Stomach (tissue), 9 donors: ENCODE measurements around the gene NRIP2. TPM values are rescaled to one million over a fixed set of nuclear protein-coding genes. Genes with fewer than 3 reads are reported as not detected.

Experiments used
- DNase-seq, 2 donors: peaks; one replicate each; pipeline versions ENCODE4 v3.0.0 to v3.0.0-alpha.2; 2013 to 2019
- H3K27ac ChIP-seq, 5 donors: fragments of 200-600 bp in 4 of 5; sonication (generic) in 4 of 5; one replicate each; pipeline ENCODE4 v1.5.1; 2013 to 2019; ENCODE audit warnings: mild to moderate bottlenecking in 1 of 5, moderate library complexity in 1 of 5
- H3K27me3 ChIP-seq, 3 donors: fragments of 200-600 bp; sonication (generic); one replicate each; pipeline ENCODE4 v1.5.1; 2017 to 2019; ENCODE audit warnings: mixed run types in 1 of 3
- H3K36me3 ChIP-seq, 4 donors: fragments of 200-600 bp; sonication (generic); 1 replicate in 3 of 4; 2 replicates in 1 of 4; pipeline ENCODE4 v1.5.1; 2016 to 2019
- H3K4me1 ChIP-seq, 4 donors: fragments of 200-600 bp; sonication (generic); one replicate each; pipeline ENCODE4 v1.5.1; 2016 to 2019
- H3K4me3 ChIP-seq, 4 donors: fragments of 200-600 bp; sonication (generic) in 3 of 4; one replicate each; pipeline ENCODE4 v1.5.1; 2016 to 2019; ENCODE audit warnings: mild to moderate bottlenecking in 1 of 4
- H3K9me3 ChIP-seq, 4 donors: fragments of 200-600 bp; sonication (generic); one replicate each; pipeline ENCODE4 v1.5.1; 2016 to 2019
- EP300 ChIP-seq: sonication (generic); formaldehyde crosslinking; IDR thresholded peaks from one replicate; pipeline ENCODE4 v1.6.1; 2017; ENCODE audit warnings: antibody characterized with exemption
- POLR2A ChIP-seq, 4 donors: fragments of 450-650 bp; IDR thresholded peaks; one replicate each; pipeline ENCODE4 v1.6.1; 2016; ENCODE audit warnings: antibody characterized with exemption in 4 of 4, control low read depth in 2 of 4, mild to moderate bottlenecking in 1 of 4, moderate library complexity in 1 of 4
- POLR2AphosphoS5 ChIP-seq, 3 donors: sonication (generic); formaldehyde crosslinking; IDR thresholded peaks; one replicate each; pipeline ENCODE4 v1.6.1; 2016; ENCODE audit warnings: antibody characterized with exemption in 3 of 3
- WGBS, 5 donors: extraction: QIAGEN DNeasy Blood & Tissue Kit in 3 of 5; methylation state at CpG; one replicate each; pipeline versions ENCODE4 v1.1.5 to v1.1.7; 2013 to 2018; 5-methylcytosine and 5-hydroxymethylcytosine counted together
- intact Hi-C: fragments of 100-400 bp; cut with DNase I; formaldehyde crosslinking; loops from one replicate; pipeline ENCODE4 v1.15.1; 2023; ENCODE audit warnings: low total_unique reads
- polyA plus RNA-seq, 3 donors: library from polyadenylated mRNA; stranded (reverse); fragments of 200-250 nt; gene quantifications; one replicate each; pipeline ENCODE4 v1.2.3, GENCODE V29; 2013
- total RNA-seq, 5 donors: library from RNA; depleted of rRNA; stranded (reverse); fragments of >200 nt; gene quantifications; one replicate each; pipeline versions ENCODE4 v1.1.0 to v1.2.3, GENCODE V29; 2014 to 2016
- TF ChIP-seq, protein P1 (sequence below), 7 experiments: fragments of 450-650 bp in 4 of 7; fragments of 200-600 bp in 3 of 7; sonication (generic) in 3 of 7; IDR thresholded peaks; one replicate each; pipeline ENCODE4 v1.5.1; 2016 to 2019; ENCODE audit warnings: antibody characterized with exemption in 7 of 7, control low read depth in 2 of 7, mild to moderate bottlenecking in 1 of 7
- donor health status: healthy with polysubstance abuse.
- donor health status: Bipolar disorder and iron deficiency.
- donor health status: healthy.

NRIP2 gene
- total and polyA plus RNA-seq, 8 donors, result 0.31 to 24.3 (median 0.89) TPM; not detected in 2

DNA sequence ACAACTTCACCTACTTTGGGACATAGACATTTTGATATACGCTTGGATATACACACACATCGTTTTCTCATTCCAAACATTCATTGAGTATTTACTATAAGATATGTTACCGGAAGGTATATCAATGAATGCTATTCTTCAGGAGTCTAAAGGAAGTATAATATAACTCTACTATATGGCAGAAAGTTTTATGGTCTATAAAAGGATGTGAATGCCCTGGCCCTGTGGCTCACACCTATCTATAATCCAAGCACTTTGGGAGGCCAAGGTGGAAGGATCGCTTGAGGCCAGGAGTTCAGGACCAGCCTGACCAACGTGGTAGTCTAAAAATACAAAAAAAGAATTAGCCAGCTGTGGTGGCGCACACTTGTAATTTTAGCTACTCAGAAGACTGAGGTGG lies 5.6 kb downstream of the NRIP2 start:
- Histone ChIP-seq H3K27me3 (no peaks in the 10 kb centered on the region), H3K4me1 (peaks cover 0 to 8% (median 2%) of the 10 kb centered on the region in 4 donors), H3K27ac (no peak overlapping the region), H3K36me3 (peaks cover 29 to 80% (median 80%) of the 10 kb centered on the region in 4 donors), H3K4me3 (no peak overlapping the region), H3K9me3 (no peaks in the 10 kb centered on the region)
- intact Hi-C loops, result no loop called here
- DNase-seq, result no peak
- TF ChIP-seq POLR2A (IDR thresholded peaks at IDR 0.05), result no peak
- TF ChIP-seq POLR2AphosphoS5 (IDR thresholded peaks at IDR 0.05), result no peak
- TF ChIP-seq, protein P1, sequence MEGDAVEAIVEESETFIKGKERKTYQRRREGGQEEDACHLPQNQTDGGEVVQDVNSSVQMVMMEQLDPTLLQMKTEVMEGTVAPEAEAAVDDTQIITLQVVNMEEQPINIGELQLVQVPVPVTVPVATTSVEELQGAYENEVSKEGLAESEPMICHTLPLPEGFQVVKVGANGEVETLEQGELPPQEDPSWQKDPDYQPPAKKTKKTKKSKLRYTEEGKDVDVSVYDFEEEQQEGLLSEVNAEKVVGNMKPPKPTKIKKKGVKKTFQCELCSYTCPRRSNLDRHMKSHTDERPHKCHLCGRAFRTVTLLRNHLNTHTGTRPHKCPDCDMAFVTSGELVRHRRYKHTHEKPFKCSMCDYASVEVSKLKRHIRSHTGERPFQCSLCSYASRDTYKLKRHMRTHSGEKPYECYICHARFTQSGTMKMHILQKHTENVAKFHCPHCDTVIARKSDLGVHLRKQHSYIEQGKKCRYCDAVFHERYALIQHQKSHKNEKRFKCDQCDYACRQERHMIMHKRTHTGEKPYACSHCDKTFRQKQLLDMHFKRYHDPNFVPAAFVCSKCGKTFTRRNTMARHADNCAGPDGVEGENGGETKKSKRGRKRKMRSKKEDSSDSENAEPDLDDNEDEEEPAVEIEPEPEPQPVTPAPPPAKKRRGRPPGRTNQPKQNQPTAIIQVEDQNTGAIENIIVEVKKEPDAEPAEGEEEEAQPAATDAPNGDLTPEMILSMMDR (IDR thresholded peaks at IDR 0.05), result no peak
- no peak for TF ChIP-seq EP300
- 90 to 97% (median 92%) methylated on average over 6 of the region's 6 CpGs for WGBS, 5 donors

GRCh38 chr12:2826721-2827515 lies 7.9 kb downstream of the NRIP2 start:
- WGBS, 5 donors, result 84 to 91% (median 90%) methylated on average over 14 of the region's 14 CpGs
- Histone ChIP-seq H3K27ac (no peak overlapping the region), H3K4me3 (no peak overlapping the region), H3K9me3 (no peaks in the 10 kb centered on the region), H3K27me3 (no peaks in the 10 kb centered on the region), H3K36me3 (peaks cover 52 to 100% (median 100%) of the 10 kb centered on the region in 4 donors), H3K4me1 (no peaks in the 10 kb centered on the region)
- DNase-seq, result no peak
- intact Hi-C loops, result no loop called here
- TF ChIP-seq EP300 (no peak), POLR2A (IDR thresholded peaks at IDR 0.05) (no peak), POLR2AphosphoS5 (IDR thresholded peaks at IDR 0.05) (no peak)
- TF ChIP-seq, protein P1 (IDR thresholded peaks at IDR 0.05), result no peak

DNA sequence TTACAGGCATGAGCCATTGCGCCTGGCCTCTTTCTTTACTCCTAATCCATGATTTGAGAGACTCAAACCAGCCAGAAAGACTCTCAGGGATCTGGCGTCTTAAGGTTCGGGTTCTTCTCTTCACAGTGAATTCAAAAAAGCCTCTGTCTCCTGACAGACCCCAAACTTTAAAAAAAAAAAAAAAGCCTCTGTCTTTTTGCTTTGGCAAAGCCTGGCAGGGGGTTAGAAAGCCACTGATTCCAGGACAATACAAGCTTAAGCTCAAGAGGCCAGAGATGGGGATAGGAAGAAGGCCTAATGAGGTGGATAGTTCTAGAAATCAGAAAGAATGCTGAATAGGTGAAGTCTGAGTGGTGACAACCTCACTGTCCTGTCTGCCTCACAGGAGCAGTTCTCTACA lies 8.8 kb downstream of the NRIP2 start:
- H3K4me3 ChIP-seq, result no peak overlapping the region
- H3K27ac ChIP-seq, result no peak overlapping the region
- no peak for DNase-seq
- no peaks in the 10 kb centered on the region for H3K4me1 ChIP-seq
- 92 to 99% (median 97%) methylated on average over 3 of the region's 3 CpGs for WGBS, 5 donors
- peaks cover 60 to 100% (median 100%) of the 10 kb centered on the region in 4 donors for H3K36me3 ChIP-seq
- H3K27me3 ChIP-seq, result no peaks in the 10 kb centered on the region
- H3K9me3 ChIP-seq, result no peaks in the 10 kb centered on the region
- intact Hi-C loops, result no loop called here
- no peak for TF ChIP-seq EP300
- TF ChIP-seq POLR2A (IDR thresholded peaks at IDR 0.05), result no peak
- TF ChIP-seq, protein P1 (IDR thresholded peaks at IDR 0.05), result no peak
- no peak for TF ChIP-seq POLR2AphosphoS5 (IDR thresholded peaks at IDR 0.05)

GRCh38 chr12:2825132-2825531 lies 9.7 kb downstream of the NRIP2 start:
- Histone ChIP-seq H3K36me3 (peaks cover 65 to 100% (median 100%) of the 10 kb centered on the region in 4 donors), H3K4me1 (no peaks in the 10 kb centered on the region), H3K27ac (no peak overlapping the region), H3K27me3 (no peaks in the 10 kb centered on the region), H3K9me3 (no peaks in the 10 kb centered on the region), H3K4me3 (no peak overlapping the region)
- intact Hi-C loops, result no loop called here
- no peak for DNase-seq
- no peak for TF ChIP-seq POLR2AphosphoS5 (IDR thresholded peaks at IDR 0.05)
- TF ChIP-seq, protein P1 (IDR thresholded peaks at IDR 0.05), result no peak
- no peak for TF ChIP-seq EP300
- TF ChIP-seq POLR2A (IDR thresholded peaks at IDR 0.05), result no peak
- WGBS, 5 donors, result 75 to 88% (median 78%) methylated on average over 4 of the region's 4 CpGs
